CD14-positive monocyte (primary cell): Measurements from ENCODE around the gene RSBN1. TPM values are rescaled to one million over a fixed set of nuclear protein-coding genes. Genes with fewer than 3 reads are reported as not detected.
"Not testable (repeated sequence)": the region's sequence is repeated elsewhere in the genome, so short reads cannot be mapped to it uniquely, and the experiment has no call there.

Experiments
- DNase-seq, 3 donors: peaks; one replicate each; pipeline ENCODE4 v3.0.0-alpha.2; 2011 to 2022
- H2AFZ ChIP-seq: 2 replicates; pipeline ENCODE4 v1.6.0; 2012; ENCODE audit warnings: mild to moderate bottlenecking, low read depth, low read length, inconsistent platforms; ENCODE audit not compliant: insufficient read depth, poor library complexity, severe bottlenecking
- H3K27ac ChIP-seq, 2 donors: 1 replicate in 1 of 2; 2 replicates in 1 of 2; pipeline ENCODE4 v1.5.1; 2012 to 2013; ENCODE audit warnings: low read length in 2 of 2, control low read depth in 1 of 2, inconsistent platforms in 1 of 2, low read depth in 1 of 2, mild to moderate bottlenecking in 1 of 2
- H3K27me3 ChIP-seq, 2 donors: one replicate each; pipeline versions ENCODE4 v1.6.0 to v1.6.1; 2011 to 2013; ENCODE audit warnings: low read length in 2 of 2; ENCODE audit not compliant: control insufficient read depth in 2 of 2, insufficient read depth in 2 of 2
- H3K36me3 ChIP-seq, 2 donors: replicated peaks in 1 of 2; 1 replicate in 1 of 2; 2 replicates in 1 of 2; pipeline versions ENCODE4 v1.5.1 to v1.6.1; 2012 to 2013; ENCODE audit warnings: low read length in 2 of 2, control low read depth in 1 of 2, inconsistent platforms in 1 of 2, mild to moderate bottlenecking in 1 of 2; ENCODE audit not compliant: insufficient read depth in 2 of 2, control insufficient read depth in 1 of 2
- H3K4me1 ChIP-seq, 2 donors: 1 replicate in 1 of 2; 2 replicates in 1 of 2; pipeline versions ENCODE4 v1.5.1 to v1.6.1; 2012 to 2013; ENCODE audit warnings: low read length in 2 of 2, control low read depth in 1 of 2, inconsistent platforms in 1 of 2, mild to moderate bottlenecking in 1 of 2, moderate library complexity in 1 of 2; ENCODE audit not compliant: insufficient read depth in 2 of 2, control insufficient read depth in 1 of 2
- H3K4me2 ChIP-seq: replicated peaks from 2 replicates; pipeline ENCODE3; 2012; ENCODE audit warnings: low read length, moderate library complexity, mild to moderate bottlenecking; ENCODE audit not compliant: poor library complexity, severe bottlenecking; ENCODE audit errors: extremely low read depth
- H3K4me3 ChIP-seq, 3 experiments: fragments of 200-600 bp in 1 of 3; sonication (generic) in 1 of 3; replicated peaks in 1 of 3; 1 replicate in 2 of 3; 2 replicates in 1 of 3; pipeline ENCODE4 v1.5.1; 2011 to 2013; ENCODE audit warnings: low read length in 3 of 3, mild to moderate bottlenecking in 3 of 3, control low read depth in 2 of 3, low read depth in 2 of 3, inconsistent platforms in 1 of 3, moderate library complexity in 1 of 3
- H3K79me2 ChIP-seq: 2 replicates; pipeline ENCODE4 v1.6.0; 2012; ENCODE audit warnings: mild to moderate bottlenecking, control low read depth, inconsistent platforms, low read length, moderate library complexity; ENCODE audit not compliant: insufficient read depth
- H3K9ac ChIP-seq: 2 replicates; pipeline ENCODE4 v1.6.0; 2017; ENCODE audit warnings: low read length, mild to moderate bottlenecking; ENCODE audit not compliant: insufficient read depth, poor library complexity, severe bottlenecking
- H3K9me3 ChIP-seq, 2 donors: replicated peaks in 1 of 2; 1 replicate in 1 of 2; 2 replicates in 1 of 2; pipeline versions ENCODE4 v1.5.1 to v1.6.1; 2012 to 2013; ENCODE audit warnings: low read length in 2 of 2, control low read depth in 1 of 2; ENCODE audit not compliant: control insufficient read depth in 1 of 2, insufficient read depth in 1 of 2
- H4K20me1 ChIP-seq: 2 replicates; pipeline ENCODE4 v1.6.0; 2012; ENCODE audit warnings: mild to moderate bottlenecking, low read length, control low read depth, moderate library complexity; ENCODE audit not compliant: insufficient read depth
- H3K27ac Mint-ChIP-seq, 7 donors: one replicate each; pipeline ENCODE4 v1.8.0; 2020; ENCODE audit warnings: mild to moderate bottlenecking in 7 of 7, mixed read lengths in 7 of 7, moderate library complexity in 6 of 7, inconsistent platforms in 2 of 7
- H3K27me3 Mint-ChIP-seq, 3 donors: one replicate each; pipeline ENCODE4 v1.8.0; 2021 to 2022; ENCODE audit warnings: low read depth in 3 of 3, mild to moderate bottlenecking in 3 of 3, mixed read lengths in 3 of 3, moderate library complexity in 3 of 3, inconsistent platforms in 1 of 3
- H3K36me3 Mint-ChIP-seq, 2 donors: one replicate each; pipeline ENCODE4 v1.8.0; 2020; ENCODE audit warnings: mixed read lengths in 2 of 2, inconsistent platforms in 1 of 2, mild to moderate bottlenecking in 1 of 2
- H3K4me1 Mint-ChIP-seq: one replicate; pipeline ENCODE4 v1.8.0; 2020; ENCODE audit warnings: mild to moderate bottlenecking, mixed read lengths
- H3K4me3 Mint-ChIP-seq, 2 donors: one replicate each; pipeline ENCODE4 v1.8.0; 2020; ENCODE audit warnings: mild to moderate bottlenecking in 2 of 2, mixed read lengths in 2 of 2, moderate library complexity in 1 of 2
- H3K9me3 Mint-ChIP-seq, 7 donors: one replicate each; pipeline ENCODE4 v1.8.0; 2020 to 2022; ENCODE audit warnings: mixed read lengths in 7 of 7, mild to moderate bottlenecking in 6 of 7, moderate library complexity in 6 of 7, inconsistent platforms in 2 of 7
- CTCF ChIP-seq: fragments of 200-600 bp; IDR thresholded peaks from one replicate; pipeline ENCODE4 v1.8.0; 2022; ENCODE audit warnings: antibody characterized with exemption, mild to moderate bottlenecking
- WGBS: methylation state at CpG from one replicate; pipeline ENCODE4 v1.1.5; 2013; ENCODE audit warnings: missing lambda C conversion rate; ENCODE audit not compliant: insufficient coverage; 5-methylcytosine and 5-hydroxymethylcytosine counted together
- intact Hi-C, 2 donors: fragments of 100-400 bp; cut with micrococcal nuclease; formaldehyde crosslinking; loops; one replicate each; pipeline versions ENCODE4 v1.15.0 to v1.15.1; 2023
- polyA plus RNA-seq, 3 donors: library from polyadenylated mRNA; depleted of rRNA in 1 of 3; unstranded in 2 of 3; stranded (reverse) in 1 of 3; fragments of 300-500 nt in 2 of 3; fragments of >200 nt in 1 of 3; fragmentation: Illumina TruSeq in 2 of 3; gene quantifications; 1 replicate in 2 of 3; 2 replicates in 1 of 3; pipeline ENCODE4 v1.2.3, GENCODE V29; 2012 to 2021

RSBN1 gene
- polyA plus RNA-seq, 3 donors, result 6.5 to 9.0 (median 8.9) TPM

- no peak overlapping the region for H3K9ac ChIP-seq
- H2AFZ ChIP-seq, result no peak overlapping the region
- no peaks in the 10 kb centered on the region for H3K27me3 ChIP-seq
- H3K4me1 Mint-ChIP-seq, result peaks cover 65% of the 10 kb centered on the region
- peaks cover 4 to 44% of the 10 kb centered on the region in 2 donors for H3K36me3 ChIP-seq
- no peaks in the 10 kb centered on the region for H3K9me3 ChIP-seq
- no peaks in the 10 kb centered on the region for H3K9me3 Mint-ChIP-seq
- H4K20me1 ChIP-seq, result no peaks in the 10 kb centered on the region
- H3K4me2 ChIP-seq, result no peak overlapping the region
- H3K4me1 ChIP-seq, result peaks cover 57 to 65% of the 10 kb centered on the region in 2 donors
- TF ChIP-seq CTCF, result no peak
- H3K27ac Mint-ChIP-seq, result peak overlapping the region; percentile 64 to 88 (median 83)
- peak in 2 of 3 donors; percentile 18 to 49 for DNase-seq
- H3K27ac ChIP-seq, result peak overlapping the region in 1 of 2 donors; percentile 73
- peak overlapping the region in 1 of 3 experiments; percentile 17 for H3K4me3 ChIP-seq
- no CpG with 5 or more reads among the region's 4 CpGs for WGBS
- peaks cover 29 to 43% of the 10 kb centered on the region in 2 donors for H3K36me3 Mint-ChIP-seq
- no peak overlapping the region for H3K4me3 Mint-ChIP-seq
- intact Hi-C loops, result loop anchor here in 1 of 2 donors (5.0 kb wide), 1 partner anchor 51 kb away; the partner anchor contains the start of gene DCLRE1B
- H3K79me2 ChIP-seq, result peaks cover 41% of the 10 kb centered on the region
- peaks cover 0 to 2% (median 0%) of the 10 kb centered on the region in 3 donors for H3K27me3 Mint-ChIP-seq
Measured at GRCh38 chr1:113855630-113856400, 43.5 kb upstream of the RSBN1 start.

- Histone ChIP-seq H3K27ac (no peak overlapping the region), H4K20me1 (no peaks in the 10 kb centered on the region), H3K4me2 (no peak overlapping the region), H3K4me1 (peaks cover 56 to 62% of the 10 kb centered on the region in 2 donors), H3K36me3 (peaks cover 6 to 44% of the 10 kb centered on the region in 2 donors), H3K9me3 (no peaks in the 10 kb centered on the region), H3K27me3 (no peaks in the 10 kb centered on the region), H3K79me2 (peaks cover 30% of the 10 kb centered on the region), H3K4me3 (no peak overlapping the region), H2AFZ (no peak overlapping the region), H3K9ac (no peak overlapping the region)
- no peaks in the 10 kb centered on the region for H3K27me3 Mint-ChIP-seq
- H3K27ac Mint-ChIP-seq, result peak overlapping the region in 1 of 7 donors; percentile 13
- no peak for TF ChIP-seq CTCF
- intact Hi-C loops, result no loop called here
- DNase-seq, result no peak
- peaks cover 0 to 3% (median 0%) of the 10 kb centered on the region in 7 donors for H3K9me3 Mint-ChIP-seq
- no CpG with 5 or more reads among the region's 1 CpG for WGBS
- H3K4me1 Mint-ChIP-seq, result peaks cover 63% of the 10 kb centered on the region
- H3K4me3 Mint-ChIP-seq, result no peak overlapping the region
- peaks cover 34 to 45% of the 10 kb centered on the region in 2 donors for H3K36me3 Mint-ChIP-seq
Measured at GRCh38 chr1:113854234-113854633, 42.0 kb upstream of the RSBN1 start.

- peaks cover 38 to 51% of the 10 kb centered on the region in 2 donors for H3K36me3 Mint-ChIP-seq
Measured at GRCh38 chr1:113852694-113853093, 40.4 kb upstream of the RSBN1 start.

More at GRCh38 chr1:113852694-113853093, 40.4 kb upstream of the RSBN1 start:
- Histone ChIP-seq H3K36me3 (peaks cover 6 to 52% of the 10 kb centered on the region in 2 donors), H3K79me2 (peaks cover 22% of the 10 kb centered on the region), H3K4me1 (peaks cover 45 to 54% of the 10 kb centered on the region in 2 donors)
- H3K4me2 ChIP-seq, intact Hi-C loops, H3K27ac ChIP-seq, H4K20me1 ChIP-seq, H3K4me3 ChIP-seq, H3K4me3 Mint-ChIP-seq, H3K27me3 Mint-ChIP-seq, H3K9me3 Mint-ChIP-seq, H3K9ac ChIP-seq, H3K9me3 ChIP-seq, H3K27me3 ChIP-seq, H2AFZ ChIP-seq, DNase-seq: not testable (repeated sequence)
- H3K27ac Mint-ChIP-seq, result peak overlapping the region in 1 of 7 donors; percentile 41
- H3K4me1 Mint-ChIP-seq, result peaks cover 57% of the 10 kb centered on the region
- 92% methylated on average over 6 of the region's 6 CpGs for WGBS
